CD4-positive, alpha-beta T cell treated with Interleukin-17A for 1 hour (primary cell): Measurements from ENCODE around the gene SLC38A11.
"Not testable (repeated sequence)": the region's sequence is repeated elsewhere in the genome, so short reads cannot be mapped to it uniquely, and the experiment has no call there.

ENCODE experiments used
- DNase-seq: peaks from one replicate; pipeline ENCODE4 v3.0.0-alpha.2; 2020

The SLC38A11 gene

GRCh38 chr2:164875334-164876205 is 79.8 kb downstream of the SLC38A11 start:
- no peak for DNase-seq

DNA sequence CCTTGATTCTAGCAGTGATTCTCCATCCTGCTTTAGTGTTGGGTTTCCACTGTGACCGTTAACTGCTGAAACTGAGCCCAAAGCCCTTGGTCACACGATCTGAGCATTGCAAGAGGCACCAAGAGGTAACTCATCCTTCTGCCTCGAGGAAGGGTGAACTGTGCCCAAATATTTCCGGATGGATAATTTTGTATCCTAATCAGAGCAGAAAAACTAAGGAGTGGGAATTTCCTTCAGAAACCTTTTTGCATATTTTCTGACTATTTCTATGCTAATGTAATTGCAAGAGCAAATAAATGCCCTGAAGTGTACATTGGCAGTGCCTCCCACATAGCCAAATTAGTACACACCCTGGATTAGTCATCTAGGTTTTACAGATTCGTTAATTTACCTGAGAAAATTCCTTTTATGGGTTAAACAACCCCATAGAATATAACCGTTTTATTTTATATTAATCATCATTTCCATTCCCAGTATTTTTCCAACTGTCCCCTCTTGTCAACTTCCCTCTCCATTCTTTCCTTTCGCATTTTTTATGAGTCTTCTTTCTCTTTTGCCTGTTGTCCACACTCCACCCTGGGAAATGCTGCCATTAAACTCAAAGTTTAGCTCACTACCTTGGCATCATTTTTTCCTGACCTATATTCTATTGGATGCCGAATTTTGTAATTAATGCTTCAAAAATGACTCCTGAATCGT is 82.0 kb downstream of the SLC38A11 start:
- no peak for DNase-seq

- no peak for DNase-seq
Observed at GRCh38 chr2:164871404-164871803, 83.9 kb downstream of the SLC38A11 start.

- DNase-seq: no peak
Observed at GRCh38 chr2:164869420-164869772, 85.9 kb downstream of the SLC38A11 start.

DNA sequence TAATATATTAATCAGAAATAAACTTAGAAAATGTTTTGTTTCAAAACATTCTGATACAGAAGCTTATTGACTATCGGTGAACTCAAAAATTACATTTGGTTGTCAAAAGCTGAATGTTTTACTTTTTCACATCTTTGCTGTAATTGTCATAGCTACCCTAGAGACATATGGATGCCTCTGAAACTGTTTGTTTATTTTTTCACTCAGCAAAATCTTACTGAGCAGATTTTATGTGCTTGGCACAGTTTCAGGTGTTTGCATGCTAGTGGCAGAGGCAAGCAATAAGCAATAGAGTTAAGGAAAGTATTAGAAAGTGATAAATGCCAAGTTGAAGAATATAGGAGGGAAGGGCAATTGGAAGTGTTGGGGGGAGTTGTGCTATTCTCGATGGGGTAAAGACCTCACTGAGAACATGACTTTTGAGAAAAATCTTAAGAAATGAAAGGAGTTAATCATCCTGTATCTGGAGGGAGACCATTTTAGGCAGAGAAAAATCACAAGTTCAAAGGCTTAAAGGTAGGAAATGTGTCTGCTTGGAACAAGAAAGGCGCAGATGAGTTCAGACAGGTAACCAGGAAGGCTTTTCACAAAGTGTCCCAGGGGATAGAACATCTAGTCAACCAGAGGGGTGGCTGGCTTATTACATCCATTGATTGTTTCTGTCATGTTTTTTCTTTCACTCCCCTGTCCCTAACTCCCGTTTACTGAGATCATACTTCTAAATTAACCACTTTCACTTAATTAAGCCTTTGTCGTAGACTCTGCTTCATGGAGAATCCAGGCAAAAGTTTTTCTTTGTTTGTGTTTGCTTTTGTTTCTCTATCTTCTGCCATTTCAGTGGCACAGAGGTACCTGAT is 86.5 kb downstream of the SLC38A11 start:
- no peak for DNase-seq

- DNase-seq: no peak
Observed at GRCh38 chr2:164867779-164868397, 87.4 kb downstream of the SLC38A11 start.

- DNase-seq: not testable (repeated sequence)
Observed at GRCh38 chr2:164866381-164866780, 88.9 kb downstream of the SLC38A11 start.

- no peak for DNase-seq
Observed at GRCh38 chr2:164860694-164861042, 94.7 kb downstream of the SLC38A11 start.

DNA sequence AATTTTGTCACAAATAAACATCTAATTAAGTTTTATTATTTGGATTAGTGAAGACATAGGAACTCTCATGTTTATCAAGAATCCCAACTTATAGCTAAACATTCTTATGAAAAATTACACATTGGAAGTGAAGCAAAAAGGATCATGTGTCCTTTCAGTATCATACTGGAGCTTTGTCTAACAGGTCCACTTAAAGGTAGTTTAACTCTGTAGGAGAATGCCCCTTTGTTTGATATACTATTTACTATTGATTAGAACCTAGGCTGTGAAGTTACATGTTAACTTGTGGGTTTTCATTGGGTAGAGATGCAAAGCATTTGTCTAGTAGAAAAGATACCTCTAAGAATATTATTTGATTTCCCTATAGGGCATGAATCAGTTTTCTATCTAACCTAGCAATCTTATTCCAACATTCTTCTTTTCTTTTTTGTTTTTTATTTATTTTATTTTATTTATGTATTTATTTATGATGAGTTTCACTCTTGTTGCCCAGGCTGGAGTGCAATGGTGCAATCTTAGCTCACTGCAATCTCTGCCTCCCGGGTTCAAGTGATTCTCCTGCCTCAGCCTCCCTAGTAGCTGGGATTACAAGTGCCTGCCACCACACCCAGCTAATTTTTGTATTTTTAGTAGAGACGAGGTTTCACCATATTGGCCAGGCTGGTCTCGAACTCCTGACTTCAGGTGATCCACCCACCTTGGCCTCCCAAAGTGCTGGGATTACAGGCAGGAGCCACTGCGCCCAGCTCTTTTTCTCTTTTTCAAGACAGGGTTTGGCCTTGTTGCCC is 95.2 kb downstream of the SLC38A11 start:
- DNase-seq: not testable (repeated sequence)

- no peak for DNase-seq
Observed at GRCh38 chr2:164859251-164859818, 96.0 kb downstream of the SLC38A11 start.

- DNase-seq: no peak
Observed at GRCh38 chr2:164852086-164852485, 103.2 kb downstream of the SLC38A11 start.

GRCh38 chr2:164850235-164850634 is 105.1 kb downstream of the SLC38A11 start:
- DNase-seq: no peak

DNA sequence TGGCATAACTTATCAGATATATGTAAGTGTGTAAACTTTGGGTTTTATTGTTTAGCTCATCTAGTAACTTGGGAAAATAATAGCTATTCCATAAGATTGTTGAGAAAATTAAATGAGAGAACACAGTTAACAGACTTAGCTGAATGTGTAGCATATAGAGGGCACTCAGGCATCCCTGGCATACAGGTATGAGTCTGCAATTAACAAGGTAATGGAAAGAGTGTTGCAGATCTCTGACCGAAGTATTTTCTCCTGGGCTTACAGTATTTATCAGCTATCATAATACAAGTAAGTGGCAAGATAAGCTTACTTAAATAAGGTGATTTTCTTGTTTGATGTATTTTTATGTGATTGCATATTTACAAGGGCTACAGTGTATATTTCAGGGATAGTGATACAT is 105.8 kb downstream of the SLC38A11 start:
- DNase-seq: no peak

DNA sequence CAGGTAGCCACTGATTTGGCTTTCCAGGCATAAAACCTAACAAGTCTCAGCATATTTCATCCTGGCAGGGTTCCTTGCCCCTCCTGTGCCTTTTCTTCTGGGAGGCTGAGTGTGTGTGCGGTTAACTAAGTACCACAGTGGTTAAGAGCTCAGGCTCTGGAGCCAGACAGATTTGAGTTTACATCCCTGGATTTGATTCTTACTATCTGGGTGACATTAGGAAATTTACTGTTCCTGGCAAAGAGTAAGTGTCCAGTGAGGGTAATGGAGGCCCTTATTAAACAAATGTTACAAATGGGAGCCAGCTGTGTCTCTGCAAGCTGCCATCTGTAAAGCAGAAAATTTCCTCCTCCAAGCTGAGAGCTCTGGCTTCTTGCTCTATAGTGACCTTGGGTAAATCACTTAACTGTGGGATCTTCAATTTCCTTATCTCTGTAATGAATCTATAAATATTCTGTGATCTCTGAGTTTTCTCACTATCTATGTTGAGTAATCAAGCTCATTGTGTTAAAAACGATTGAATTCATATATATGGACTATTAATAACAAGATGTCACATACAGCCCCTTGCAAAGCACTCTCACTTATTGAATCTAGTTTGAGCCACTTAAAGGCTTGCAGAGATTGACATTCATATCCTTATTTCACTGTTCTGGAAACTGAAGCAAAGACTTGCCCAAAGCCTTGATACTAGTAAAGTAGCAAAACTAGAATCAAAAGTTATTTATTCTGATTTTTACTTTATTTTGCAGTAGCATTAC is 107.2 kb downstream of the SLC38A11 start:
- DNase-seq: no peak

DNA sequence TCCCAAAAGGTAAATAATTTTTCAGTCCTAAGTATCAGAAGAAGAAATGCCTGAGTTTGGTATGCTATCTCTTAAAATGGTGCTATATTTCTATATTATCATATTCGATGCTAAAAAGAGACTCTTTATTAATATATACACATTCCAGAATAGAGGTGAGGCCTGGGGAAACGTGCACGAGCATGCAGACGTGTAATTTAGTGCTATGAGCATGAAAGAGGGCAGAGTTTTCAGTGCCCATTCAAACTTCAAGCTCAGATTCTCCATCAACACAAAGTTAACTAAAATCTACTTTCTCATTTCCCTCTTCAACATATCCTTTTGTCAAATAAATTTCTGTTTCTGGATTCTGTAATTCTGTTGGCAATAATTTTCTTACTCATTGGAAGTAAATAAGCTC is 108.0 kb downstream of the SLC38A11 start:
- DNase-seq: no peak

DNA sequence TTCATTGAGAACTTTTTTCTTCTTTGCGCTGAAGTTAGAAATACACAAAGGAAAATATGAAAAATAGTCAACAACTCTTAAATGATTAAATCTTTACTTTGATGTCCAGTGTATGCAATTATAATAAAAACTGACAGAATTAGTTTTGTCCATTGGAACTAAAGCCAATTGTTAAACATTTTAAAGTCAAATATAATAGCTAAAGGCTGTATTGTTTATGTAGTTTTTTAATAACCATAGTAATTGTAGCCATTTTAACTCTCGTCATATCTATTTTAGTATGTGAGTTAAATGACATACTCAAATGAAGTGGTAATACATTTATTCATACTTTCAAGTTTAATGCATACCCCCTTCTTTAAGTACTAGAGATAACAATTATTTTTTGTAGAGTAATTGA is 109.0 kb downstream of the SLC38A11 start:
- no peak for DNase-seq
